Measurements from ENCODE around the gene SLC39A5.

Gene SLC39A5

DNA sequence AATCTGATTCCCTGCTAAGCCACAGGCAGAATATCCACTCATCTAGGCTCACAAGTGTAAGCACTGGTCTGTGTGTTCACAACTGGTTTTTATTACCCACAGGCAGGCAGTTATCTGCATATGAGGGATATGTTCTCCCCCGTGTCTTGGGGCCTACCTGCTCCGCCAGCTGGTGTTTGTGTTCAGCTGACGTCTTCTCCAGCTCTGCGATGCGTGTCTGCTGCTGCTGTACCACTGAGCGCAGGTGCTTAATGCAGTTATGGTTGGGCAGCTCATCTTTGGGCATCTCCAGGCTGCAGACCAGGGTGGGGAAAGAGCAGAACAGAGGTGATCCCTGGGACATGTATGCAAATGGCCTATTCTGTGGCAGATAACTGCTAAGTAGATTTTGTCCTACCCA is 21.8 kb upstream of the SLC39A5 start:
- no peak for DNase-seq (ENCODE audit: low read depth)
- no peak overlapping the region for H3K4me3 ChIP-seq (ENCODE audit: low read depth, low read length)

GRCh38 chr12:56212361-56212760 is 17.5 kb upstream of the SLC39A5 start:
- no peak for DNase-seq (ENCODE audit: low read depth)

GRCh38 chr12:56213878-56214277 is 16.0 kb upstream of the SLC39A5 start:
- DNase-seq (ENCODE audit: low read depth): no peak
- H3K4me3 ChIP-seq (ENCODE audit: low read depth, low read length): no peak overlapping the region

More at GRCh38 chr12:56212361-56212760, 17.5 kb upstream of the SLC39A5 start:
- H3K4me3 ChIP-seq (ENCODE audit: low read depth, low read length): no peak overlapping the region

DNA sequence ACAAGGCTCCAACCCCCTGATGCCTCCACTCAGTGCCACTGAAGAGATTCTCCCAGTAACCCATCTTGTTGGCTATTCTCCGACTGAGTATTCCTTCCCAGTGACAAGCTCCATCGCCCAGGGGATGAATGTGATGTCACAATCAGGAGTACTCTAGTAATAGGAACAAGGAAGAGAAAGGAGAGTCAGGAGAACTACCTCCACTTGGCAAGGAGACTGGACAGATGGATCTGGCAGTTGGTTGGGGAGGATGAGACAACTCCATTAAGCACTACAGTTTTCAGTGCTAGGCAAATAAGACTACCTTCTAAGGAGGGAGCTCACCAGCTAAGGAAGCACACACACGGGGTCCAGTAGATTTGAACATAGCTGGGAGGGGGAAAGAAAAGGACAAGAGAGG is 13.4 kb upstream of the SLC39A5 start:
- no peak for DNase-seq (ENCODE audit: low read depth)
- H3K4me3 ChIP-seq (ENCODE audit: low read depth, low read length): no peak overlapping the region

DNA sequence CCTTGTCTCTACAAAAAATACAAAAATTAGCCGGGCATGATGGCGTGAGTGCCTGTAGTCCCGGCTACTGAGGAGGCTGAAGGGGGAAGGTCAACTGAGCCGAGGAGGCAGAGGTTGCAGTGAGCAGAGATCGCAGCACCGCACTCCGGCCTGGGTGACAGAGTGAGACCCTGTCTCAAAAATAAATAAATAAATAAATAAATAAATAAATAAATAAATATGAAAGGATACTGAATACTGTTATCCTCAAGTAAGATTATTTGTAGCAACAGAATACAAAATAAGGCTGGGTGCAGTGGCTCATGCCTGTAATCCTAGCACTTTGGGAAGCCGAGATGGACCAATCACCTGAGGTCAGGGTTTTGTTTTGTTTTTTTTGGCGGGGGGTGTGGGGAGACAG is 10.0 kb upstream of the SLC39A5 start:
- no peak overlapping the region for H3K4me3 ChIP-seq (ENCODE audit: low read depth, low read length)
- no peak for DNase-seq (ENCODE audit: low read depth)

DNA sequence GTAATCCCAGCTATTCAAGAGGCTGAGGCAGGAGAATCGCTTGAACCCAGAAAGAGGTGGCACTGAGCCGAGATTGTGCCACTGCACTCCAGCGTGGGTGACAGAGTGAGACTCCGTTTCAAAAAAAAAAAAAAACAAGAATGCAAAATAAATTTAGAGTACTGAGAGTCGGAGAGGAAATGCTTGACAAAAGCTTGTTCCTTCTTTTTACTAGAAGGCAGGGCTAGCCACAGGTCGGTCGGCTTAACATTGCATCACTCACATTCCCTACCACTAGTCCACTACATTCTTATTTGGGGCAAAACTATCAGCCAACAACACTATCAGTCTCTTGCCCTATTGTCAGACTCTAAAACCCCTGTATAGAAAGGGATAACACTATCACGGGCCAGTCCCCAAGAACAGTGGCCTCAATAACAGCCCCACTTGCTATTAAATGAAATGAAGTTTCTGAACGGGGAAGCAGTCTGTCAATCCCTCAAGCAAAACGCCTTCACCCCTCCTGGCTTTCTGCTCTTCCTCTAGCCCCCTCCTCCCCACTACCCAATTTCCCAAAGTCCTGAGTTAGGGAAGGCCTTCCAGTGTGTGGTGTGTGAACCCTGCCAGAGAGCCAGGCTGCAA is 9.1 kb upstream of the SLC39A5 start:
- DNase-seq (ENCODE audit: low read depth): no peak
- peak overlapping the region; percentile 89 for H3K4me3 ChIP-seq (ENCODE audit: low read depth, low read length)

- H3K4me3 ChIP-seq (ENCODE audit: low read depth, low read length): peak overlapping the region; percentile 89
These were observed 8.6 kb upstream of the SLC39A5 start for GRCh38 chr12:56221232-56221756.

DNA sequence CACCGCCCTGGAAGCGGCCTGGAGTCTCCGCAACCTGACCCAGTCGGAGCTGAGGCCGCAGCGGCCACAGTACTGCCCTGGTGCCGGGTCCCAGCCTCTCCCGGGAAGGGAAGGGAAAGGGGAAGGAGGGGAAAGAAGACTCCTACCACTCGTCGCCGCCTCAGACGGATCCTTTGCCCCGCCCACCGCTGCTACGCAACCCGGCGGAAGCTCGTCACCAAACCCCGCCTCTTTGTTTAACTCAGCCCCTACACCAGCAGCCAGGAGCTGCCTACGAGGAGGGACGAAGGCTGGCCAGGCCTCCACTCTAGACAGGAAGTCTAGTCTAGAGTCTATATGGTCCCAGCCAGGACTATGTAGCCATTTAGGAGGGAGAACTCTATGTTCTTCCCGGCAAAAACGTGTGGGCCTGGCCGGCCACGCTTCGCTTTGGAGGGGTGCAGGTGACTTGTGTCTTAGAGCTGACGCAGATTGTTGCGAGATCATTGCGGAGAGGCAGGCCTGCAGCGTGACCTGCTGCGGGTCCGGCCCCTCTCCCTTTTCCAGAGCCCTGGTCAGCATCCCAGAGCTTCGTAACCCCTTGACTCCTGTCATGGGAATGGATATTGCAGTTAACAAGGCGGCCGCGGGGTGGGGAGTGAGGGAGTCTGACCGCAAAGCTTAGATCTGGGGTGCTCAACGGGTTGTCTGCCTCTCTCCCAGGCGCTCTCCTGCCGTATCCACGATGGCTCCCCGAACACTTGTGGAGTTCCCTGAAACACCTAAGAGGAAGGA is 7.9 kb upstream of the SLC39A5 start, which contains the start of gene RNF41:
Gene RNF41 (minus strand): TSS at position 166 of the 774 bp plus-strand sequence. CDS start 7,875 bp downstream, outside the sequence.
- peak; percentile 92 for DNase-seq (ENCODE audit: low read depth)
- H3K4me3 ChIP-seq (ENCODE audit: low read depth, low read length): peak within 1 kb of the TSS; percentile 89

More at GRCh38 chr12:56221232-56221756, 8.6 kb upstream of the SLC39A5 start:
- peak; percentile 33 for DNase-seq (ENCODE audit: low read depth)

- H3K4me3 ChIP-seq (ENCODE audit: low read depth, low read length): peak overlapping the region; percentile 89
- no peak for DNase-seq (ENCODE audit: low read depth)
These were observed 7.3 kb upstream of the SLC39A5 start for GRCh38 chr12:56222531-56222895.

DNA sequence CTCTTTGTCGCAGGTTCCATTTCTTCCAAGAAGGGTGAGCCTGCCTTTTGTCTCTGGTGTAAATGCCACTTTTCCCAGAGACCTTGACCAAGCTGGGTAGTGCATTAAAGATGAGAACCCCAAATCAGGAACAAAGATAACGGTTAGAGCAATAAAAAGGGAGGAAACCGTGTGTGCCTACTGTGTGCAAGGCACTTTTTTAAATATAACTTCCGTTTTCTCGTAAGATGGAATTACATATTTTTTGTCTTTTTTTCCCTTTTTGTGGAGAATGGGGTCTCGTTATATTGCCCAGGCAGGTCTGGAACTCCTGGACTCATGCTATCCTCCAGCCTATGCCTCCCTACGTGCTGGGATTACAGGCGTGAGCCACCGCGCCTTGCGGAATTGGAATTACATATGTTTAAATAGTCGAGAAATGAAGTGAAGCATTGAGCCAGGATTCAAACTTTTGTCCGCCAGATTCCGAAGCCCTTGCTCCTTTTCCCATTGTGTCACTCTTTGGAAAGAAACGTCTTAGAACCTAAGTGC is 6.2 kb upstream of the SLC39A5 start:
- peak overlapping the region; percentile 15 for H3K4me3 ChIP-seq (ENCODE audit: low read depth, low read length)

DNA sequence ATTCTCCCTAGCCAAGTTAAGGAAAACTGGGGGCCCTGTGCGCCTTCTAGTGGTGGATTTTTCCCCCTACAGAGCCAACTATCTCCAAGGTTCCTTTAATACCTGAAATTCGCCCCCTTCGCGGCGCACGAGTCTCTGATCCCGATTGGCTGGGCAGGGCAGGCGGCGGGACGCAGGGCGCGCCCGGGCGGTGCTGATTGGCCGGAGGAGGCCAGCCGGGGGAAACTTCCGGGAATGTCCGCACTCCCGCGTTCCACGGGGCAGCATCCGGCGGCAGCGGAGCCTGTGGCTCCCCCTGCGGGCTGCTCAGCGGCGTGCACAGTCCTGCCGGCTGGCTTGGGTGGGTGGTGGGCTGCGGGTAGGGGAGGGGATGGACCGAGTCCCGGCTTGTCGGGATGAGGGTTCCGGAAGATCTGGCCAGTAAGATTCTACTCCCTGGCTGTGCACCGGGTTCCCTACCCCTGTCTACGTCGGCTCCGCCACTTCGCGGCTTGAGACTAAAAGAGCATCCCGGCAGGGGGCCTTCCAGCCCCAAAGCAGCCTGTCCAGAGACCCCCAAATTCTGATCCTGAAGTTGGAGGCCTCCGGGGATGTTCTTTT is 5.6 kb upstream of the SLC39A5 start, which contains the start of gene NABP2:
Gene NABP2 (plus strand): TSS at position 241 of the 600 bp plus-strand sequence. CDS start 515 bp downstream, outside the sequence.
- DNase-seq (ENCODE audit: low read depth): peak; percentile 89
- H3K4me3 ChIP-seq (ENCODE audit: low read depth, low read length): peak within 1 kb of the TSS; percentile 71

More for the DNA sequence above, 6.2 kb upstream of the SLC39A5 start:
- DNase-seq (ENCODE audit: low read depth): no peak

GRCh38 chr12:56224954-56225353 is 4.9 kb upstream of the SLC39A5 start:
- H3K4me3 ChIP-seq (ENCODE audit: low read depth, low read length): peak overlapping the region; percentile 71
- DNase-seq (ENCODE audit: low read depth): no peak

- no peak overlapping the region for H3K4me3 ChIP-seq (ENCODE audit: low read depth, low read length)
- DNase-seq (ENCODE audit: low read depth): no peak
These were observed 769 bp upstream of the SLC39A5 start for GRCh38 chr12:56229082-56229481.

GRCh38 chr12:56230432-56231183 is 757 bp downstream of the SLC39A5 start:
- no peak overlapping the region for H3K4me3 ChIP-seq (ENCODE audit: low read depth, low read length)
- no peak for DNase-seq (ENCODE audit: low read depth)

- no peak overlapping the region for H3K4me3 ChIP-seq (ENCODE audit: low read depth, low read length)
- no peak for DNase-seq (ENCODE audit: low read depth)
These were observed 1.3 kb downstream of the SLC39A5 start for GRCh38 chr12:56231184-56231582.

- no peak for DNase-seq (ENCODE audit: low read depth)
- H3K4me3 ChIP-seq (ENCODE audit: low read depth, low read length): no peak overlapping the region
These were observed 5.0 kb downstream of the SLC39A5 start for GRCh38 chr12:56234746-56235436.

DNA sequence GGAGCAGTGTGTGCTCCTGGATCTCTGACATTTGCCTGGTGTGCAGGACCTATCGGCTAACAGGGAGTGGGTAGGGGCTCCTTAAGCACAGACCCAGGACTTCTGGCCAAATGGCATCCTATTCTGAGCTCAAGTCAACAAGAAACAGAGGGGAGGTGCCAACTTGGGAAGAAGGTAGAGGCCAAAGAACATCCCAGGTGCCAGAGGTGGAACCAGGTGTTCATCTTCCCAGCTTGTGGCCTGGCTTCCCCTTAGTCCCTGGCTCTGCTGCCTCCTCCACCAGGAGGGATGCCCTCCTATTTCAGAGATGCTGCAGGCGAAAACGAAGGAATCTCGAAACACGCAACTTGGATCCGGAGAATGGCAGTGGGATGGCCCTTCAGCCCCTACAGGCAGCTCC is 6.2 kb downstream of the SLC39A5 start:
- no peak for DNase-seq (ENCODE audit: low read depth)
- H3K4me3 ChIP-seq (ENCODE audit: low read depth, low read length): no peak overlapping the region

GRCh38 chr12:56236985-56237384 is 7.1 kb downstream of the SLC39A5 start:
- DNase-seq (ENCODE audit: low read depth): no peak
- H3K4me3 ChIP-seq (ENCODE audit: low read depth, low read length): no peak overlapping the region

- no peak for DNase-seq (ENCODE audit: low read depth)
- no peak overlapping the region for H3K4me3 ChIP-seq (ENCODE audit: low read depth, low read length)
These were observed 7.7 kb downstream of the SLC39A5 start for GRCh38 chr12:56237552-56237951.
